DMS153 treated with DMSO at 0.1 percent for 48 hours (cell line): ENCODE data around the gene MAPKAPK3.
"Not testable (repeated sequence)": the region's sequence is repeated elsewhere in the genome, so short reads cannot be mapped to it uniquely, and the experiment has no call there.

ENCODE experiments used
- DNase-seq: peaks from one replicate; lab custom pipeline; 2025; ENCODE audit not compliant: unreplicated experiment; lab: John Stamatoyannopoulos, UW

Gene MAPKAPK3

DNA sequence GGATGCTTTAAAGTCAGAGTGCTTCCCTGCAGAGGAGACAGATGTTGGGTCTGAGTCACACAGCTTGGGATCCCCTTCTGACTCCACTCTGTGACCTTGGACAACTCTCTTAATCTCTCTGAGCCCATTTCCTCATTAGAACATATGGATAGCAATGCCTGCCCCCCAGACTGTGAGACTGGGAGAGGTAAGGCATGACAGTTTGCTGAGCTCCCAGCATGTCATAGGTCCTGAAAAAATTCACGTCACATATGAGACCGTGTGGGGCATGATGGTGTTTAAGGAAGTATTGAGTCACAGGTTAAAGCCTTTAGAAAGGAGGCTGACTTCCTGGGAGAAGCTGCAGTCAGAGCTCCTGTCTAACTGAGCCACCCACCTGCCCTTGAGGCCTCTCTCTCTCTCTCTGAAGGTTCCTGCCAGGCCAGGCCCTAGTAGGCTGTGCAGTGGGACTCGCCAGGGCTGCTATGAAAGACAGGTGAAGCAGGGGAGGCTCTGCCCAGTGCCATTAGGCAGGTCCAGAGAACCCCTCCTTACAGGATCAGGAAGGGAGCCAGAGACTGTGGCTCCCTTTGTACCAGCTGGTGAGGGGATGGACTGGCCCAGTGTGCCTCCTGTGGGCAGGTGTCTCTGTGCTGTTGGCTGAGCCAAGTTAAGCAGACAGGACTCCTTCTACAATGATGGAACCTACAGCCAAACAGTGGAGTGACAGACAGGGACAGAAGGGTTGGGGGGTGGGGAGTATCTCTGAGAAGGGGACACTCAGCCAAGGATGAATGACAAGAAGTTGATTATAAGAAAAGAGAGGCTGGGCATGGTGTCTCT lies 38.3 kb downstream of the MAPKAPK3 start:
- DNase-seq = no peak

DNA sequence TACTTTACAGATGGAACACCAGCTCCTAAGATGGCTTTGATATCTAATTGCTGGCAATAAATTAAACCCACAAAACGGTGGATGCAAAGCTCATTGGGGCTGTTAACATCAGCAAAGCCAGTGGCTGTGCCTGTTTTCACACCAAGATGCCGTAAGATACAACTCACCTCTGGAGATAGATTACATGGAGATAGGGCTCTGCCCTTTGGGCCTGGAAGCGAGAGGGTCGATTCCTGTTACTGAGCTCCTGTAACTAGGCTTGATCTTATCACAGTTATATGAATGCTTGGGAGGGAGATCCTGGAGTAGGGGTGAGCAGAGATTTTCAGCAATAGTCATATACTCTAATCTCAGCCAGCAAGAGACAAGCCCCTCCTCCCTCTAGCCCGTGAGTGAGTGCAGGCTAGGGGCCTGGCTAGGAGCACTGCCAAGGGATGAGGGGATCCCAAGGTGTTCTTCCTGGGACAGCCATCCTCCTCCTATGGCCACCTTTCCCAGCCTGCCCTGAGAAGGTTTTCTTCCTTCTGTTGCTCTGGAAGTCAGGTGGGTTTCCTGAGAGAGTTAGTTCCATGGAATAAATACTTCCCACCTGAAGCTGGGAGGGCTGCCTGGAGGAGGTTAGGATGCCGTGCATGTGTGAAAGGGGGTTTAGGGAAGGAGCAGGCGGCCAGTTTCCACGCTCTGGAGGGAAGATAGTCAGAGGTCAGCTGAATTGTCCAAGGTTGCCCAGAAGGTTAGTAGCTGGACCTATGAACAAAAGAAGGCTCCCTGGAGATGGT lies 39.7 kb downstream of the MAPKAPK3 start:
- DNase-seq = no peak

DNA sequence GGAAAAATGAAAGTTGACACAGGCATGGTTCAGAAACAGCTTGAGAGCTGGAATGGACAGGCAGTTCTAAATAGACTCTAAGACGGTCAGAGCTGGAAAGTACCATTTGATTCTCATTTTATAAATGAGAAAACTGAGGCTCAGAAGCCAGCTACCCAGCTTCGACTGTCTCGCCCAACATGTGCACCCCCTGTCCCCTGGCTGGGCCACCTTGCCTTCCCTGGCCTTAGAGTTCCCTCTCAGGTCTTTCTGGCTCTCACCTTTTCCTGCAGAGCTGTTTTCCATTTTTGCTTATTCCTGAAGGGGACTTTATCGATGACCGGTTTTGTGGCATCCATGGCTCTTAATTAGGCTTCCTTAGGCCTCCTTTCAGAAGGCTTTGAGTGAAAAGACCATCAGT lies 40.5 kb downstream of the MAPKAPK3 start:
- DNase-seq = no peak

DNA sequence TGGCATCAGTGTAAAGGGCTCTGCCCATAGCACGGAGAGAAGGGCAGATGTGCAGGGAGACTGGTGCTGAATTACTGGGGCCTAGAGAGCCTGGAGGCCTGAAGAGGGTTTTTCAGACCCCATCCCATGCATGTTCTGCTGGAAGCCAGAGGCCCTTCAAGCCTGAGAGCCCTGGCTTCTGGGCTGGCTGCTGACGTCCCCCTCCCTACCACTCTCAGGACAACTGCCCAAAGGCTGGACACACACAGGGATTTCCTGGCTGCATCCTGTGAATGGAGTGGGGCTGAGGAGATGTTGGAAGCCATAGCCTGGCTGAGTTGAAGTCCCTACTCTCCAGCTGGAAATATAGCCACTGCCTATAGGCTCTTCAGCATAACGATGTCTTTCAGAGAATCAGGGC lies 40.9 kb downstream of the MAPKAPK3 start:
- DNase-seq = no peak

DNA sequence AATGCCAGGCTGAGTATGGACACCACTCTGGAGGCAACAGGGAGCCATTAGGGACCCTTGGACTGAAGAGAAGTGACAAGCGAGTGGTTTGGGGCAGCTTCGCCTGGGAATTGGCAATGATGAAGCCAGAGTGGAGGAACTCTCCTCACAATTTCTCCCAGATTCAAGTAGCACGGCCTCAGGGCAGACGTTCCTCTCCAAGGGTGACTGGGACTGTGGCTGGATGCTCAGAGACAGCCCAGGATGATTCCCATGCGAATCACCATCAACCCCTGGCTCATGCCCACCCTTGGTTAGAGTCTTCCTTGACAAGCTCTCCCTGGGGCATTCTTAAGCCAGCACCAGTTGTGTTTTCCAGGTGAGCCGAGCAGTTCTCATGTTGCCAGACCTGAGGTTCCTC lies 41.5 kb downstream of the MAPKAPK3 start:
- no peak for DNase-seq

DNA sequence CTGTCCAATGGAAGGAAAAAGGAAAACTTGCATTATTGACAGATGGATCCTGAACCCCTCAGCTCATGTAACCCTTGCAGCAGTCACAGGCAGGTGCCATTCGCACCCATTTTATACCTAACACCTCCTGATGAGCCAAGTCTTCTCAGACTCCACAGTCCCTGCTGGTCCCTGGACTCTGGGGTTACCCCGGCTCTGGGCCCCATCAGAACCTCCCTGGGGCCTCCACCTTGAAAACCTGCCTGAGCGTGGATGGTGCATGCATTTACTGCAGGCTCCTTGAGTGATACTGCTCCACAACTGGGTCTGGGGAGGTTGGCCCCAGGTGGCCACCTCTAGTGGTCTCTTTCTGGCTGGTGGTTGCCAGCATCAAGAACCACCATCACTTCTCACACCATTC lies 41.9 kb downstream of the MAPKAPK3 start:
- DNase-seq = no peak

DNA sequence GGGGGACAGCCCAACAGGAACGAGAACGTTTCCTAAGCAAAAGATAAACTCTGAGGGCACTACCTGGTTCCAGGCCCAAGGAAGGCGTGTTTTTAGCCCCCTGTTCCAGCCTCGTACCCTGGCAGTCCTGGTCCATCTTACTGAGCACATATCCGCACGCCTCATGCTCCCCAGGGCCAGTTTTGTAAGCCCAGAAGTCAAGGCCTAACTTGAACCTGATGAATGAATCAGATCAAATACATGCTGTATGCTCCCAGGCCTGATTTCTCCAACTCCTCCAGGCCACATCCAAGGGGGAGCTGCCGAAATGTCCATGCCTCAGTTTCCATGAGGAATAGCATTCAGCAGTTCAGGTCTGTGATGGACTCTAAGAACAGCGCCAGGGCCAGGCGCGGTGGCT lies 43.4 kb downstream of the MAPKAPK3 start:
- DNase-seq = no peak

DNA sequence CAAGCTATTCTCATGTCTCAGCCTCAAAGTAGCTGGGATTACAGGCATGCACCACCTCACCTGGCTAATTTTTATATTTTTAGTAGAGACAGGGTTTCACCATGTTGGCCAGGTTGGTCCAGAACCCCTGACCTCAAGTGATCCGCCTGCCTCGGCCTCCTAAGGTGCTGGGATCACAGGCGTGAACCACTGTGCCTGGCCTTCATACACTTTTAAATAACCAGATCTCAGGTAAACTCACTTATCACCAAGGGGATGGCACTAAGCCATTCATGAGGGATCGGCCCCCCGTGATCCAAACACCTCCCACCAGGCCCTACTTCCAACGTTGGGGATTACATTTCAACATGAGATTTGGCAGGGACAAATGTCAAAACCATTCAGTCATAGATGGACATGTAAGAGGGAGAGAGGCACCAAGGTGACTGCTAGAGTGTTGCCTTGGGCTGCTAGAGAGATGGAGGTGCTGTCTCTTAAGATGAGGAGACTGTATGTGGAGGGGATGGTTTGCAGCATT lies 44.4 kb downstream of the MAPKAPK3 start:
- no peak for DNase-seq

DNA sequence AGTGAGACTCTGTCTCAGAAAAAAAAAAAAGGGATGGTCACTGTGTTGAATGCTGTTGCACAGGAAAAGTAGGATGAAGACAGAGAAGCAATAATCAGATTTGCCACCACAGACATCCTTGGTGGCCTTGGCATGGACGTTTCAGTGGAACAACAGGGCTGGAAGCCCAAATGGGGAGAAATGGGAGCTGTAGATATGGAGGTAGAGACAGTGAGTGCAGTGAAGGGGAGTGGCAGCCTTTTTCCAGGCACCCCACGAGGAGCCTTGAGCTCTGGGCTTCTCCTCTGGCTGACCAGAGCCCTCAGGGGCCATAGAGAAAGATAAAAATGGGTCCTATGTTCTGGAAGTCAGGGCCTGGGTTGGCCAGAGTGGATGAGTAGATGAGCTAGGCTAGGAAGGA lies 45.5 kb downstream of the MAPKAPK3 start:
- DNase-seq = no peak

DNA sequence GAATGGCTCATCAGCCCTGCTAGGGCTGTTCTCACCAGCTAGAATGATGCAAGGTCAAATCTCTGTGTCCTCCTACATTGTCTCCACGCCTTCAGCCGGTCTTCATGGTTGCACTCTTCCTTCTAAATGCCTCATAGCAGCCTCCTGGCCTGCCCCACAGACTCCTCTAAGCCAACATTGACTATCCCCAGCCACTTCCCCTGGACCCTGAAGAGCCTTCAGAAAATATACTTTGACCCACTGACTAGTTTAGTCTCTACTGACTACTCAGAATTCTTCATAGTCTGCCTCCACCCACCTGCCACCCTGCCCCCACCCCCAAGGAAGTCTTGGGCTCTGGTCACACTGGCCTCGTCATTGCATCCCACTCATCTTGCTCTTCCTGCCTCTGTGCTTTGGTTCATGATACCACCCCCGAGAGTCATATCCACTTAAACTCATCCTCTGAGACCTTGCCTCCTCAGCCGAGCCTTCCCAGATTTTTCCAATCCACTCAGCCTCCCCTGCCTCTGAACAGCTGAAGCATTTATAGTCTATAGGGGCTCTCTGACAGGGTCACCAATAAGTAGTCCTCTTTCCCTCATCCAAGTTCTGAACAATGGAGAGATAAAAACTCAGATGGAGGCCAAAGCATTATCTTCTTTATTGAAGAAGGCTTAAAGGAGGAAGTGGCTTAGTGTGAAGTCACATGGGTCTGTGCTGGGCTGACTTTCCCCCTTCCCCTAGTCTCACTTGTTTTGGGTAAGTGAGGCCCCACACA lies 48.3 kb downstream of the MAPKAPK3 start:
- no peak for DNase-seq

DNA sequence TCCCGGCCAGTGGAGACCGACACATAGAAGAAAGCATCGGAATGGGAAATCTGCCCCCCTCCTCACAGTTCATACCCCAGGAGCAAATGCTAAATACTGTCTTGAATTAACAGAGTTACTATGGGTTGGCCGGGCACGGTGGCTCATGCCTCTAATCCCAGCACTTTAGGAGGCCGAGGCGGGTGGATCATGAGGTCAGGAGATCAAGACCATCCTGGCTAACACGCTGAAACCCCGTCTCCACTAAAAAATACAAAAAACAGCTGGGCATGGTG lies 48.8 kb downstream of the MAPKAPK3 start:
- DNase-seq = not testable (repeated sequence)

DNA sequence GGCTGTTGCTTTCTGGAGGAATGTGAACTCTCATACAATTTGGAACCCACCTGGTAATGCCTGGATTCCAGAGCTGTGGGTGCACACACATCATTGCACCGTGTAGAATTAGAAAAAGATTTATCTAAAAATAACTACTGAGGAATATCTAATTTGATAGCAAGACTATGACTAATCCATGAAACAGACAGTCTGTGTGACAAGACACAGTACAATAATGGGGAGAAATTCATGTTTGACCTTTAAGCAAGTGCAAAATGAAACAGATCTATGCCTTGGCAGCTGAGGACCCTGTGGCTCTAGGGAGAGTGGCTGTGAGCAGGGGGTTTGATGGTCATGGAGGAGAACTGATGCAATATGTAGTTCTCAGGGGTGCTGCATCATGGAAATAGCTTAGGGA lies 49.9 kb downstream of the MAPKAPK3 start:
- no peak for DNase-seq

DNA sequence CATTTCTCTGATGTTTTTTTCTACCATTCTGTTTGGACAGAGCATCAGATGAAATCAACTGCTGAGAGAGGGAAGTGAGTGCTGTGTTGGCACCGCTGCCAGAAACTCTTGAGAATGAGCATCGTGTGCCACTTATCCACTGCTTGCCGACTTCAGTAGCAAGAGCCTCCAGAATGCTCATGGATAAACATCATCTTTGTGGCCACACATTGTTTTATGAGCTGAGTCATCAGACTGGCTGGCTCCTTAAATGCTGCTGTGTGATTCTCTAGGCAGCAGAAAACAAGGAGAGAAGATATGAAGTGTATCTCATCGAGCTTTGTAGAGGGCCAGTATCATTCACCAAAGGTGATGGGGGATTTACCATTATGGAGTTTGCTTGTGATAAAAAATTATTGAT lies 54.4 kb downstream of the MAPKAPK3 start:
- DNase-seq = peak; percentile 28

DNA sequence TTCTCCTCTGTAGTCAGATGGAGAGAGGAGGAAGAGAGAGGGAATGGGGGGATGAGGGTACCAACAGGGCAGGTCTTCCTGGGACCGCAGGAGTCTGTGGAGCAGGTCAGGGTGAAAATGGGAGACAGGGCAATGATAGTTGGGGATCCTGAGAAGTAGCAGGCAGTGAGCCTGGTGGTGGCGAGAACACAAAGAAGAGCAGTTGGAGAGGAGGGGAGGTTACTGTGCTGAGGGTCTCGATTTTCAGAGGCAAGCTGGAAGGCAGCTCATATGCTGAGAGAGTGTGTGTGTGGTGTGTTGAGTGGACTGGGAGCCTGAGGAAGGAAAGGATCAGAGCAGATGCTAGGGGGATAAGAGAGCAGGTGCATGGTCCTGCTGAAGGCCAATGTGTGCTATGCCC lies 55.7 kb downstream of the MAPKAPK3 start:
- no peak for DNase-seq

DNA sequence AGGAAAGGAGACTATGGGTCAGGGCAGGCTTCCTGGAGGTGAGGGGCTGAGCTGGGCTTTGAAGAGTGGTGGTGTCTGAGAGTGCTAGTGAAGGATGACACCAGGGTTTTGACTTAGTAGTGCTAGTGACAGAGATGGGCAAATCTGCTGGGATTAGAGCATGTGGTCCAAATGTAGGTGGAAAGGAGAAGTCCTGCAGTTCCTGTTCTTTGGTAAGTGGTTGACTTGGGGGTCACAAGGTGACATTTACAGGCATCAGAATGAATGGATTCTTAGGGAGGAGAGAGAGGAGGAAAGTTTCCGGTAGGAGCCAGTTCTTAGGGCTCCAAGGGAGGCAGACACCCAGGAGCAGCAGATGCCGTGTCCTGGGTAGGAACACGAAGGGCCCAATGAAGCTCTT lies 57.0 kb downstream of the MAPKAPK3 start:
- no peak for DNase-seq

DNA sequence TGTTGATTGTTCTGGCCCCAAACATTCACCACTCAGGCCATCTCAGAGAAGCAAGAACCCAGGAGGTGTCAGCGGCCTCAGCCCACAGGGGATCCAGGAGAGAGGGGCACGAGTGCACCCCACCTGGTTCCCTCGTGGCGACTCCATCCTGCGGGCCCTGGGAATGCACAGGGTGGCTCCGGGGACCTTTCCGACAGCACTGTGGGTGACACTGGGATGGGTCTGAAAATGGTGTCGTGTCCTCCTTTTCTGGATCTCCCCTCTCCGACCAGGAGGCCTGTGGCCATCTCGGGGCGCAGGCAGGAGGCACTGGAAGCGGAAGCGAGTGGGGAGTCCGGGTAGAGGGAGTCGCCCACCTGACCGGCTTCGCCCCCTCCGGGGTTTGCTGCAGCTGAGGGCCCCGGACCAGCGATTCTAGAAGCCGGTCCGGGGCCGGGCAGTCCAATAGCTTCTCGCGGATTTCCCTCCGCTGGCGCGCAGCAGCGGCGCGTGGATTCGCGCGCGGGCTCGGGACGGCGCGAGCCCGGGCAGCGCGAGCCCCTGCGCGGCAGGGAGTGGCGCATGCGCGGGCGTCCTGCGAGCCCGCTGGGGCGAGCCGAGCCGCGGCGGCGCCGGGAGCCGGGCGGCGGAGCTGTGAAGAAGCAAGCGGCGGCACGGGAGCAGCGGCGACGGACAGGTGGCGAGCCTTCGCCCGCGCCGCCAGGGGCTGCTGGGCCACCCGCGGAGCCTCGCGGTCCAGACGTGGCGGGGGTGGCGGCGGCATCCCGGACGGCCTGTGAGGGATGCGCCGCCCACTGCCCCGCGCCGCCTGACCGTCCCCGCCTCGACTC lies 57.6 kb downstream of the MAPKAPK3 start, which contains the start of gene DOCK3:
Gene DOCK3, plus strand, starts transcription at position 579 of the 830 bp plus-strand sequence. CDS start 337 bp downstream, outside the sequence.
- no peak for DNase-seq

DNA sequence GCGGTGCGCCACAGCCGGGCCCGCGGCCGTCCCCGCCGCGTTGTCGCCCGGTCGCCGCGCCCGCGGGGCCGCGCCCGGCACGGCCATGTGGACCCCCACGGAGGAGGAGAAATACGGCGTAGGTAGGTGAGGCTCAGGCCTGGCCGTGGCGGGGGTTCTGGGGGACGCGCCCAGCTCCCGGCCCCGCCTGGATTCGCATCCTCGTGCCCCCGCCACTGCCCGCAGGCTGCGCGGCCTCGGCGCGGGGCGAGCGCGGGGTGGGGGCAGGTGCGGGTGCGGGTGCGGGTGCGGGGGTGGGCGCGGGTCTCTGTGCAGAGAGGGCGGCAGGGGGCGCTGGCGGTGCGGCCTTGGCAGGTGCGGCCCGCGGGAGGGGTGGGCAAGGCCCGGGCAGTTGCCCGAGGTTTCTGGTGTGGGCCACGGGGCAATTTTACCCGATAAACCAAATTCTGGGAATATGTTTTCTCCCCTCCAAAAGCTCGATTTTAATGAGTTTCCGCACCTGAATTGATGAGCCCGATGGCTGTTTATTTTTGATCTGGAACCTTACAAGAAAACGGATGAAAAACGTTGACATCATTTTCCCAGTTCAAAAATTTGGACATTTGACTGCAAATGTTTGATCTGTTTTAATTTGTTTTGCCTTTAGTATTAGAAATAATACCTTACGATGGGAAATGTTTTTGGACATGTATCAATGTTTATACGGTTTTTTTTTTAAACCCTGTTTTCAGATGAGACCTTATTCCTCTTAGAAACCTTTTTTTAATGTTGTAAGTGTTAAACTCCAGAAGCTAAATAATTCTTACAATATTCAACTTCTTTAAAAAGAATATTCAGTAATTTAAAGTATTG lies 58.5 kb downstream of the MAPKAPK3 start:
- no peak for DNase-seq

DNA sequence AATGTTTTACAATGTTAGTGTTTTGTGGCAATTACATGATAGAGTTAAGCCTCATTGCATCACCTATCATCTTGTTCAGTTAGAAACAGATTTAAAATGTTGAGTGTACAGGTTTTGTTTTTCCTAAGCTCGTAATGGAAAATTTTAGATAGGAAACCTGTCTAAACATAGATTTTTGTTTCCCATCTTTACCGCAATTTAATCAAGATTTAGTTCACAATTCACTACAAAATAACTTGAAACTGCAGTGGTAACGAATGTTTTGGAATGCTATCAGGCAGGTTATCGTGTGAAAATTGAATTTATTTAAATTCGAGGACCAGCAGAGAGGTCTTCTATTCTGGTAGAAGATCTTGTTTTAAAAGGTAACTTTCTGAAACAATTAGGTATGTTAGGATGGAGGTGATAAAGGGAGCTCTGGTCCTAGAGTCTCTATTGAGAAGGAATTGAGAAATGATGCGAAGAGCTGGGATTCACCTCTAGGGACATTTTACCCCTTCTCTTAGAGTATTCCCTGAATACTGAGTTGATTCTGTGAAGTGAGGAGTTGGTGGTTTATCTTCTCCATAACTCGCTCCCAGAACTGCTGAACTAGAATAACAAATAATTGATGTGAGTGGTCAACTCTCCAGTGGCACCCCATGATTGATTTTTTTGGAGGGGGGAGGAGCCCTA lies 59.2 kb downstream of the MAPKAPK3 start:
- no peak for DNase-seq

DNA sequence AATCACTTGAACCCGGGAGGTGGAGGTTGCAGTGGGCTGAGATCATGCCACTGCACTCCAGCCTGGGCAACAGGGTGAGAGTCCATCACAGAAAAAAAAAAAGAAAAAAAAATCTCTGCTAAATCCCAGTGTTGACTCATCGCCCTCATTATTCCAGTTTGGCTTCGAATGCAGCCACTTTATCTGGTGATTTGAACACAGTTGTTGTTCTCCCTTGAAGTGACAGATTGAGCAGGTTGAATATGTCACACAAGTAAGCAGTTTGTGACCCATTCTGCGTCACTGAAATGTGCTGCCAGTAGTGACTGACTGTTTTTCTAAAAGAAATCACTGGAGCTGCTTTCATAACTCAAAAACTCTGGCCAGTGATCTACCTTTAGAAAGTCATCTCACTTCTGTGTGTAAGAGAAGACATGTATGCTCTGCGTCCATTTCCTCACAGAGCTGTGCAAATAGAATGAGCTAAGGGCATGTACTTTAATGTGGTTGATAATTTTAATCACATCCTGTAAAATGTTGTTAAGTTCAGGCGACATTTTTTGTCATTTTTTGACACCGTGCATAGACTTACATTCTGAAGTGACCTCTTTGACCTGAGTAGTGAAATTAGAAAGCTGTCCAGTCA lies 70.3 kb downstream of the MAPKAPK3 start:
- no peak for DNase-seq
